K562 (cell line): ENCODE results near the gene COL20A1. TPM values are rescaled to one million over a fixed set of nuclear protein-coding genes. Genes with fewer than 3 reads are reported as not detected.

Experiments
- ATAC-seq: fragments of 200-7000 bp; cut with Tn5 transposase; 3 replicates; pipeline ENCODE4 v1.9.1; 2020; ENCODE audit warnings: moderate library complexity
- BruUV-seq: library from RNA; stranded (reverse); fragments of 400-500 nt; replicated peaks from 2 replicates; lab custom pipeline; 2021; lab: Mats Ljungman, UMichigan
- CTCF ChIA-PET: fragments of 300-600 bp; formaldehyde crosslinking; extraction: SDS; loops from one replicate; lab custom pipeline; 2021; ENCODE audit warnings: low intra/inter-chr PET ratio; lab: Yijun Ruan, JAX
- POLR2A ChIA-PET: fragments of 300-600, 350-650 bp; sonication (Branson Sonifier 250); formaldehyde crosslinking; extraction: SDS; loops from one replicate; lab custom pipeline; 2021; ENCODE audit warnings: antibody characterized with exemption, inconsistent platforms; lab: Yijun Ruan, JAX
- DNase-seq, 4 experiments: peaks; one replicate each; pipeline versions ENCODE4 v3.0.0 to v3.0.0-alpha.2; 2011 to 2018; ENCODE audit warnings: low spot score in 3 of 4, mixed read lengths in 3 of 4; ENCODE audit errors: extremely low read depth in 1 of 4
- FAIRE-seq: peaks from 2 replicates; lab custom pipeline; 2011; peaks lifted over from hg19 to GRCh38; lab: Jason Lieb, UNC
- H2AFZ ChIP-seq: 2 replicates; pipeline ENCODE4 v1.6.0; 2011; ENCODE audit warnings: low read depth, low read length, control low read depth, inconsistent platforms
- H3K27ac ChIP-seq: fragments of 200-600 bp; 3 replicates; pipeline ENCODE4 v1.8.0; 2011; ENCODE audit warnings: low read depth, mild to moderate bottlenecking, control low read depth, inconsistent platforms, low read length, moderate library complexity, mixed read lengths; ENCODE audit errors: extremely low read depth
- H3K27me3 ChIP-seq, 2 experiments: fragments of 300-600 bp in 1 of 2; 2 replicates in 1 of 2; 3 replicates in 1 of 2; pipeline versions ENCODE4 v1.6.0 to v1.8.0; 2011; ENCODE audit warnings: inconsistent platforms in 2 of 2, low read length in 2 of 2, mild to moderate bottlenecking in 1 of 2, mixed read lengths in 1 of 2, moderate library complexity in 1 of 2; ENCODE audit not compliant: control insufficient read depth in 2 of 2, insufficient read depth in 2 of 2
- H3K36me3 ChIP-seq: fragments of 300-600 bp; 3 replicates; pipeline ENCODE4 v1.8.0; 2011; ENCODE audit warnings: mild to moderate bottlenecking, low read length, inconsistent platforms; ENCODE audit not compliant: control insufficient read depth, insufficient read depth
- H3K4me1 ChIP-seq, 2 experiments: fragments of 200-600 bp in 1 of 2; replicated peaks in 1 of 2; 2 replicates in 1 of 2; 3 replicates in 1 of 2; pipeline versions ENCODE4 v1.5.1 to v1.8.0; 2011; ENCODE audit warnings: inconsistent platforms in 2 of 2, low read length in 2 of 2, mild to moderate bottlenecking in 1 of 2, mixed read lengths in 1 of 2, moderate library complexity in 1 of 2; ENCODE audit not compliant: control insufficient read depth in 2 of 2, insufficient read depth in 2 of 2
- H3K4me2 ChIP-seq: 2 replicates; pipeline ENCODE4 v1.6.1; 2011; ENCODE audit warnings: low read length, control low read depth, inconsistent platforms, mixed read lengths; ENCODE audit not compliant: insufficient read depth
- H3K4me3 ChIP-seq: fragments of 200-600 bp; sonication (generic), shearing (Covaris generic); 2 replicates; pipeline ENCODE4 v1.5.1; 2016; ENCODE audit warnings: control low read depth, inconsistent platforms
- H3K79me2 ChIP-seq: fragments of 200-600 bp; 3 replicates; pipeline ENCODE4 v1.8.0; 2011; ENCODE audit warnings: low read length, inconsistent platforms; ENCODE audit not compliant: control insufficient read depth, insufficient read depth
- H3K9ac ChIP-seq, 2 experiments: 2 replicates each; pipeline versions ENCODE4 v1.6.0 to v1.6.1; 2011; ENCODE audit warnings: low read depth in 2 of 2, low read length in 2 of 2, control low read depth in 1 of 2, inconsistent platforms in 1 of 2, mild to moderate bottlenecking in 1 of 2, mixed read lengths in 1 of 2; ENCODE audit not compliant: insufficient read depth in 1 of 2
- H3K9me1 ChIP-seq: one replicate; pipeline ENCODE4 v1.6.0; 2011; ENCODE audit warnings: inconsistent platforms, mild to moderate bottlenecking, low read length, moderate library complexity; ENCODE audit not compliant: control insufficient read depth, insufficient read depth
- H3K9me3 ChIP-seq: replicated peaks from 2 replicates; pipeline ENCODE4 v1.5.1; 2011; ENCODE audit warnings: low read depth, low read length, inconsistent platforms; ENCODE audit not compliant: control insufficient read depth, insufficient read depth
- H4K20me1 ChIP-seq: replicated peaks from 2 replicates; pipeline ENCODE4 v1.6.1; 2011; ENCODE audit warnings: low read length, inconsistent platforms, mixed read lengths; ENCODE audit not compliant: control insufficient read depth, insufficient read depth
- NR2C1 ChIP-seq, 2 experiments: fragments of 450-650 bp; IDR thresholded peaks; 2 replicates each; pipeline ENCODE4 v1.6.1; 2017; ENCODE audit warnings: mild to moderate bottlenecking in 2 of 2, antibody characterized with exemption in 1 of 2, inconsistent platforms in 1 of 2, missing compliant biosample characterization in 1 of 2, missing genetic modification characterization in 1 of 2
- RAD21 ChIP-seq, 2 experiments: fragments of 250-450 bp in 1 of 2; fragments of 450-650 bp in 1 of 2; sonication (Bioruptor Pico) in 1 of 2; formaldehyde crosslinking in 1 of 2; IDR thresholded peaks in 1 of 2; conservative IDR thresholded peaks in 1 of 2; 2 replicates each; pipeline versions ENCODE4 v1.4.0 to v1.8.0; 2020 to 2022; ENCODE audit warnings: mild to moderate bottlenecking in 2 of 2, moderate library complexity in 1 of 2
- RBM22 ChIP-seq: fragments of 200-400 bp; formaldehyde crosslinking; IDR thresholded peaks from 2 replicates; pipeline ENCODE4 v1.6.1; 2018; ENCODE audit warnings: low read length, low read depth; ENCODE audit not compliant: poor library complexity, severe bottlenecking
- REST ChIP-seq, 2 experiments: fragments of 450-650 bp; formaldehyde crosslinking in 1 of 2; IDR thresholded peaks; 2 replicates each; pipeline versions ENCODE4 v1.4.0 to v1.6.1; 2014 to 2020; ENCODE audit warnings: mild to moderate bottlenecking in 2 of 2, borderline replicate concordance in 1 of 2, low read depth in 1 of 2
- SMC3 ChIP-seq: conservative IDR thresholded peaks from 2 replicates; pipeline ENCODE4 v1.6.1; 2011; ENCODE audit warnings: low read depth, low read length, improper control_type of control experiment; ENCODE audit not compliant: insufficient read depth
- ZBTB7A ChIP-seq: IDR thresholded peaks from 2 replicates; pipeline ENCODE4 v1.6.1; 2011; ENCODE audit warnings: low read depth, mild to moderate bottlenecking, low read length, moderate library complexity, borderline replicate concordance; ENCODE audit not compliant: control insufficient read depth
- ZNF41 ChIP-seq: fragments of 250-450 bp; sonication (Bioruptor Pico); conservative IDR thresholded peaks from 2 replicates; pipeline ENCODE4 v1.4.0; 2020; ENCODE audit warnings: mild to moderate bottlenecking
- ZNF740 ChIP-seq, 3 experiments: fragments of 200-800 bp in 1 of 3; sonication (Bioruptor generic) in 1 of 3; sonication (generic) in 1 of 3; formaldehyde crosslinking in 1 of 3; IDR thresholded peaks; 2 replicates each; pipeline versions ENCODE4 v1.6.1 to v1.8.0; 2016 to 2022; ENCODE audit warnings: mild to moderate bottlenecking in 2 of 3, missing compliant biosample characterization in 2 of 3, missing genetic modification characterization in 2 of 3, missing genetic modification reagents in 1 of 3
- WGBS: fragments of 100-300 bp; shearing (Covaris generic); methylation state at CpG from one replicate; pipeline ENCODE4 v1.1.6; 2016; ENCODE audit warnings: low coverage, mixed read lengths; ENCODE audit not compliant: insufficient coverage; ENCODE audit errors: missing lambda C conversion rate; 5-methylcytosine and 5-hydroxymethylcytosine counted together
- in situ Hi-C: fragments of 300-500 bp; cut with MboI; formaldehyde crosslinking; loops from 4 replicates; pipeline ENCODE4 v1.15.0; 2018; ENCODE audit warnings: inconsistent platforms, mixed read lengths
- intact Hi-C: fragments of 100-400 bp; cut with micrococcal nuclease; formaldehyde crosslinking; loops from 2 replicates; pipeline ENCODE4 v1.14.2; 2022
- polyA plus RNA-seq, 8 experiments: library from polyadenylated mRNA; depleted of rRNA in 4 of 8; stranded (reverse) in 5 of 8; unstranded in 3 of 8; fragments of >200 nt; fragmentation: Nextera tagmentation in 2 of 8; fragmentation: Illumina TruSeq in 1 of 8; extraction: Ambion mirVana in 2 of 8; extraction: Trizol in 1 of 8; gene quantifications; 2 replicates each; pipeline versions ENCODE4 v1.2.1 to v1.2.3, GENCODE V29; 2011 to 2014; ENCODE audit warnings: inconsistent platforms in 1 of 8, missing spikeins in 1 of 8
- total RNA-seq, 7 experiments: library from RNA; depleted of rRNA in 6 of 7; stranded (reverse); fragments of >200 nt in 6 of 7; fragmentation: Illumina TruSeq in 2 of 7; extraction: Trizol in 2 of 7; gene quantifications; 2 replicates each; pipeline versions ENCODE4 v1.2.1 to v1.2.3, GENCODE V29; 2011 to 2021; ENCODE audit warnings: low replicate concordance in 1 of 7

COL20A1 gene
- total and polyA plus RNA-seq, 9 of the 15 experiments (the other 6 are each of a cell fraction or from before 2014, with no cell fraction given): not detected

- no peak overlapping the region for H3K9ac ChIP-seq
- no peak overlapping the region for H3K4me2 ChIP-seq
- no peaks in the 10 kb centered on the region for H3K9me3 ChIP-seq
- no peak overlapping the region for H2AFZ ChIP-seq
- in situ Hi-C loops (no loop called here), intact Hi-C loops (loop anchor here (2.0 kb wide), 1 partner anchor 71 kb away; no protein-coding TSS in a partner anchor)
- no peak for FAIRE-seq
- peaks cover 12% of the 10 kb centered on the region; the same call in 1 of the 2 replicates for H4K20me1 ChIP-seq
- peaks cover 0 to 60% of the 10 kb centered on the region in 2 experiments; a peak in 2 of 5 replicates for H3K27me3 ChIP-seq
- no peak overlapping the region for H3K27ac ChIP-seq
- no peaks in the 10 kb centered on the region for H3K36me3 ChIP-seq
- H3K4me3 ChIP-seq: no peak overlapping the region
- H3K9me1 ChIP-seq: no peaks in the 10 kb centered on the region
- POLR2A ChIA-PET: interaction anchor here (0.6 to 0.7 kb wide), 3 partner anchors 9 to 40 kb away, joined by 3 read pairs; no protein-coding TSS in a partner anchor
- DNase-seq: peak; percentile 59 to 77 (median 70)
- CTCF ChIA-PET: interaction anchor here (0.6 to 1.6 kb wide), 2 partner anchors 72 to 584 kb away, joined by 3 to 10 read pairs; no protein-coding TSS in a partner anchor
- H3K79me2 ChIP-seq: no peaks in the 10 kb centered on the region
- no TSS peak for BruUV-seq
- ATAC-seq: peak; percentile 92
- 8% methylated on average over 35 of the region's 35 CpGs for WGBS
- peaks cover 0 to 59% of the 10 kb centered on the region in 2 experiments; a peak in 2 of 5 replicates for H3K4me1 ChIP-seq
- TF ChIP-seq RAD21 (CRISPR knock-in tag; conservative IDR thresholded peaks at IDR 0.05 in 1 of 2, IDR thresholded peaks at IDR 0.05 in 1 of 2): peak in 1 of 2 experiments; percentile 78; a peak in 3 of 4 replicates
- TF ChIP-seq RBM22: no peak
- peak; percentile 78; the same call in 1 of the 2 replicates for TF ChIP-seq ZNF740 (CRISPR knock-in tag; IDR thresholded peaks at IDR 0.05)
- no peak for TF ChIP-seq ZNF740 (tag; IDR thresholded peaks at IDR 0.05)
- TF ChIP-seq SMC3: peak; percentile 68
- peak; percentile 65; the same call in 1 of the 2 replicates for TF ChIP-seq REST (IDR thresholded peaks at IDR 0.05; ENCODE audit: borderline replicate concordance)
- no peak for TF ChIP-seq REST (CRISPR knock-in tag; IDR thresholded peaks at IDR 0.05; ENCODE audit: low read depth)
- no peak for TF ChIP-seq ZNF41
- peak; percentile 16; the same call in 1 of the 2 replicates for TF ChIP-seq ZBTB7A
- TF ChIP-seq NR2C1 (IDR thresholded peaks at IDR 0.05): no peak
- TF ChIP-seq NR2C1 (tag; IDR thresholded peaks at IDR 0.05): no peak
Observed at GRCh38 chr20:63309261-63310071, 16.5 kb downstream of the COL20A1 start.
